ENCODE results near the gene TPO.

GRCh38 chr2:1515986-1516797 is 102.9 kb downstream of the TPO start:
- TF ChIP-seq CTCF (IDR thresholded peaks at IDR 0.05) (no peak), POLR2AphosphoS5 (IDR thresholded peaks at IDR 0.05) (no peak)
